ENCODE data around the gene PDZD4.

Gene PDZD4

GRCh38 chrX:153786669-153787068, 43.7 kb downstream of the PDZD4 start:
- no peak for DNase-seq (ENCODE audit: low read depth)

DNA sequence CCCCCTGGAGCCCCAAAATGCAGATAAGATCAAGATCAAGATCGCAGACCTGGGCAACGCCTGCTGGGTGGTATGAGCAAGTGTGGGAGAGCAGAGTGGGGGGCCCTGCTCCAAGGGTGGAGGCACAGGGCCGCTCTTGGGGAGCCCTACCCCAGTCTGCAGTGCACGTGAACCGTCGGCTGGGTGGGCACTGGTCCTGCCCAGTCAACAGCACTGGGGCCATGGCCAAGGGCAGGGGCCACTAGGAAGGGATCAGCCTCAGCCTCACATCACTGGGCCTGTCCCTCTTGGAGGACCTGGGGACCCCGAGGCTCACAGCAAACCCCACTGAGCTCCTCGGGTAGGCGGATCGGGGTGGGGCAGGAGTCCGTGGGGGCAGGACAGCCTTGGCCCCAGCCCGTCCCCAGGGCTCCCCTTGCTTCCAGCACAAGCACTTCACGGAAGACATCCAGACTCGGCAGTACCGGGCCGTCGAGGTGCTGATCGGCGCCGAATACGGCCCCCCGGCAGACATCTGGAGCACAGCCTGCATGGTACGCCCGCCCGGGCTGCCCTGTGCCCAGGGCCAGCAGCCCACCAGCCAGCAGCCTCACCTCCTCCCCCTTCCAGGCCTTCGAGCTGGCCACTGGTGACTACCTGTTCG, 45.9 kb downstream of the PDZD4 start:
- DNase-seq (ENCODE audit: low read depth), result no peak

- no peak for DNase-seq (ENCODE audit: low read depth)
Observed at GRCh38 chrX:153783378-153784013, 46.8 kb downstream of the PDZD4 start.

GRCh38 chrX:153782871-153783270, 47.5 kb downstream of the PDZD4 start:
- no peak for DNase-seq (ENCODE audit: low read depth)

DNA sequence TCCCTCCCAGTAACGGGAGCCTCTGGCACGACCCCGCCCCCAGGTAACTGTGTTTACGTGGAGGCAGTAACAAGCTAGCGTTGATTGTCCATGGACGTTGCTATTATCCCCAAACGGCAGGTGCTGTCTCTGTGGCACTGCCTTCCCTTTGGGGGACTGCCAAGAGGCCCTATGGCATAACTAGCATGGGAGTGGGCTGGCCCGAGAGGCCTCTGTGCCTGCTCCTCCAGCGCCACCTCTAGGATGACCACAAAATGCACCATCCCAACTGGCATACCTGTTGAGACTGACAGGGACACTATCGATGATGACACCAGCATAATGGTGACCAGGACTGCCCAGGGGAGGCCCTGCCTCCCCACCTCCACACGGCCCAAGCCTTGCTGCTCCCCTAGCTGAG, 48.0 kb downstream of the PDZD4 start:
- DNase-seq (ENCODE audit: low read depth), result no peak

- no peak for DNase-seq (ENCODE audit: low read depth)
Observed at GRCh38 chrX:153781428-153782047, 48.8 kb downstream of the PDZD4 start.

GRCh38 chrX:153780678-153781427, 49.5 kb downstream of the PDZD4 start, which contains the start of gene SRPK3:
Gene SRPK3 (plus strand): TSS chrX:153781041. CDS start chrX:153781087, 46 bp downstream.
- DNase-seq (ENCODE audit: low read depth), result no peak

GRCh38 chrX:153779891-153780677, 50.3 kb downstream of the PDZD4 start:
- DNase-seq (ENCODE audit: low read depth), result no peak

DNA sequence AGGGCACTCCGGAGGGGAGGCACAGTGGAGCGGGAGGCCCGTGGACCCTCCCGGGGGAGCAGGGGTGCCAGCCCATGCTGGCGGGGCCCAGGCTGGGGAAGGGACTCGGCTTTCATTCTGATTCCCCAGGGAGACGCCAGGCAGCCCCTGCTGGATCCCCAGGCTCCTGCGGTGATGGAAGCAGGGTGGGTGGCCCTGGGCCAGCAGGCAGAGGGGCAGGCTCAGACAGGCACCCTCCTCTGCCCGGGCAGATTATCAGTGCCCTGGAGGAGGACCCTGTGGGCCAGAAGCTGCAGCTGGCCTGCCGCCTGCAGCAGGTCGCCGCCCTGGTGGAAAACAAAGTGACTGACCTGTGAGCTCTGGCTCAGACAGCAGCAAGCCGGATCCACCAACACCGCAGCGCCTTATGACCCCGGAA, 51.7 kb downstream of the PDZD4 start:
- no peak for DNase-seq (ENCODE audit: low read depth)

DNA sequence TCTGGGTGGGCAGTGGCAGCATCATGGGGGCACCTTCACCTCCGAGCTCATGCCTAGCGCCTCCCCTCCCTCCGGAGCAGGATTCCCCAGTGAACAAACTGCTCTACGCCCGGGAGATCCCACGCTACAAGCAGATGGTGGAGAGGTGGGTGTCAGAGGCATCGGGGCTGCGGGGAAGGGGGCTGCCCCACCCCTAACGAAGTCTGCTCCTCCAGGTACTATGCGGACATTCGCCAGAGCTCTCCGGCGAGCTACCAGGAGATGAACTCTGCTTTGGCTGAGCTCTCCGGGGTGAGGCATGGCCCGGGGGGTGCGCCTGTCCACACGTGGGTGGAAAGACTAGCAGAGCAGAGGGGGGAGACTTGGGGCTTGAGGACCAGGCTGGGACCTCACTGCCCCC, 52.2 kb downstream of the PDZD4 start:
- no peak for DNase-seq (ENCODE audit: low read depth)

DNA sequence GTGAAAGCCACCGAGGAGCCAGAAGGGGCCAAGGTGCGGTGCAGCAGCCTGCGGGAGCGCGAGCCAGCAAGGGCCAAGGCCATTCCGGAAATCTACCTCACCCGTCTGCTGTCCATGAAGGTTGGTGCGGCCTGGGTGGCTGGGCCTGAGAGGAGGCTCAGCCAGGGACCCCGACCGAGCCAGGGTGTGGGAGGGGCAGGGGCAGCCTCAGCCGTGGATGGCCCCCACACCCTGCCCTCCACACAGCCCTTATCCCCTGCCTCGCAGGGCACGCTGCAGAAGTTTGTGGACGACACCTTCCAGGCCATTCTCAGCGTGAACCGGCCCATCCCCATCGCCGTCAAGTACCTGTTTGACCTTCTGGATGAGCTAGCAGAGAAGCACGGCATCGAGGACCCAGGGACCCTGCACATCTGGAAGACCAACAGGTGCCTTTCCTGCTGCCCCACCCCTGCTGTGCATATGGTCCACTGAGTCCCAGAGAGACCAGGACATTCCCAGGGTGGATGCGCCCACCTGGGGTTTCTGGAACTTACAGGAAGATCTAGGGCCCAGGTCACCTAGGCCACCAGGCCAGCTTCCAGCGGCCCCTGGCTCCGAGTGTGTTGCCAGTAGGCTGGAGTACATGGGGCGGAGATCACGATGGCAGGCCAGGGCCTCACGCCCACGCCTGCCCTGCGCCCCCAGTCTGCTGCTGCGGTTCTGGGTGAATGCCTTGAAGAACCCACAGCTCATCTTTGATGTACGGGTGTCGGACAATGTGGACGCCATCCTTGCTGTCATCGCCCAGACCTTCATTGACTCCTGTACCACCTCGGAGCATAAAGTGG, 52.9 kb downstream of the PDZD4 start:
- no peak for DNase-seq (ENCODE audit: low read depth)

GRCh38 chrX:153776611-153777045, 53.7 kb downstream of the PDZD4 start:
- no peak for DNase-seq (ENCODE audit: low read depth)

DNA sequence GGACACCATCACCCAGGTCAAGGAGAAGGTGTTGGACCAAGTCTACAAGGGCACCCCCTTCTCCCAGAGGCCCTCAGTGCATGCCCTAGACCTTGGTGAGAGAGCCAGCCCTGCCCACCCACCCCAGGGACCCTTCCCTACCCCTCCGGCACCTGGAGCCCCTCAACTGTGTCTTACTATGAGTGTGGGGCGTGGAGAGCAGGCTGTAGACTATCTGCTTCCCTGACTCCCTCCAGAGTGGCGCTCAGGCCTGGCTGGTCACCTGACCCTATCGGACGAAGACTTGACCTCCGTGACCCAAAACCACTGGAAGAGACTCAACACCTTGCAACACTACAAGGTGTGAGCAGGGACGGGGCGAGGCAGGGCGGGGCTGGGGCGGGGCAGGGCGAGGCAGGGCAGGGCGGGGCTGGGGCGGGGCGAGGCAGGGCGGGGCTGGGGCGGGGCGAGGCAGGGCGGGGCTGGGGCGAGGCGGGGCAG, 54.2 kb downstream of the PDZD4 start:
- DNase-seq (ENCODE audit: low read depth), result no peak

DNA sequence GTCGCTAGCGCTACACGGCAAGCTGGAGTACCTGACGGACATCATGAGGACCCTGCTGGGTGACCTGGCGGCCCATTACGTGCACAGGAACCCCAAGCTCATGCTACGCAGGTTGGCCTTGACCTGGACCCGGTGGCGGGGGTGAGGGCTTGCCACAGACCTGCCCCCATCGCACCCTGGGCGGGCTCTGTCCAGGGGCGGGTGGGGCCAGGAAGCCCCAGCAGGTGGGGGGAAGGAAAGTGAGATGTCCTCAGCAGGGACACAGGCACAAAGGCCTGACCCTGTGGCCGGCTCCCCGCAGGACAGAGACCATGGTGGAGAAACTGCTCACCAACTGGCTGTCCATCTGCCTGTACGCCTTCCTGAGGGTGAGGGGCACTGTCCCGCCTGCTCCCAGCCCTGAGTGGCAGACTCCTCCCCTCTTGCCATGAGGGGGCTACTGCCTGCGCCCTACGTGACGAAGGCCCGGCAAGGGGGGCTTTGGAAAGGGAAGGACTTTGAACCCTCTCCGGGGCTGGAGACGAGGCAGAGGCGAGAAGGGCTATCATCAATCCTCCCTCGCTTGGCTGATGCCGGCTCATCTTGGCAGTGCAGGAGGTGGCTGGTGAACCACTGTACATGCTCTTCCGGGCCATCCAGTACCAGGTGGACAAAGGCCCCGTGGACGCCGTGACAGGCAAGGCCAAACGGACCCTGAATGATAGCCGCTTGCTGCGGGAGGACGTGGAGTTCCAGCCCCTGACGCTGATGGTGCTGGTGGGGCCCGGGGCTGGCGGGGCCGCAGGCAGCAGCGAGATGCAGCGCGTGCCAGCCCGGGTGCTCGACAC, 54.8 kb downstream of the PDZD4 start:
- DNase-seq (ENCODE audit: low read depth), result no peak

DNA sequence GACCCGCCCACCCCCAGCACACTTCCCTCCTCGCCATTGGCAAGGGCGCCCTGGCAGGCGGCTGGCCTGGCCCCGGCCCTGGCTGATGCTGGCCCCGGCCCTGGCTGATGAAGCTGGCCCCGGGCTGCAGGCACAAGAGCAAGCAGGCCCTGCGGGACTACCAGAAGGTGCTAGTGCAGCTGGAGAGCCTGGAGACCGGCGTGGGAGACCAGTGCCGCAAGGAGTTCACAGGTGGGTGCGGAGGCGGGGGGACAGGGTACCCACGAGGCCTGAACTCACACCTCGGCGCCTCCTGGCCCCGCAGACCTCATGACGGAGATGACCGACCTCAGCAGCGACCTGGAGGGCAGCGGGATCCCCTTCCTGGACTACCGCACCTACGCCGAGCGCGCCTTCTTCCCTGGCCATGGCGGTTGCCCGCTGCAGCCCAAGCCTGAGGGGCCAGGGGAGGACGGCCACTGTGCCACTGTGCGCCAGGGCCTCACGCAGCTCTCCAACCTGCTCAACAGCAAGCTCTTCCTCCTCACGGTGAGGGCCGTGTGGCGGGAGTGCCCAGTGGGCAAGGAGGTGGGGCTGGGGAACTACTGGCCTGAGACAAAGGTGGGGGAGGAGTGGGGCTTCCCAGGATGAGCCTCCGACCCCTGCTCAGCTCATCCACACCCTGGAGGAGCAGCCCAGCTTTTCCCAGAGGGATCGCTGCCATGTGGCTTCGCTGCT, 55.6 kb downstream of the PDZD4 start:
- no peak for DNase-seq (ENCODE audit: low read depth)

DNA sequence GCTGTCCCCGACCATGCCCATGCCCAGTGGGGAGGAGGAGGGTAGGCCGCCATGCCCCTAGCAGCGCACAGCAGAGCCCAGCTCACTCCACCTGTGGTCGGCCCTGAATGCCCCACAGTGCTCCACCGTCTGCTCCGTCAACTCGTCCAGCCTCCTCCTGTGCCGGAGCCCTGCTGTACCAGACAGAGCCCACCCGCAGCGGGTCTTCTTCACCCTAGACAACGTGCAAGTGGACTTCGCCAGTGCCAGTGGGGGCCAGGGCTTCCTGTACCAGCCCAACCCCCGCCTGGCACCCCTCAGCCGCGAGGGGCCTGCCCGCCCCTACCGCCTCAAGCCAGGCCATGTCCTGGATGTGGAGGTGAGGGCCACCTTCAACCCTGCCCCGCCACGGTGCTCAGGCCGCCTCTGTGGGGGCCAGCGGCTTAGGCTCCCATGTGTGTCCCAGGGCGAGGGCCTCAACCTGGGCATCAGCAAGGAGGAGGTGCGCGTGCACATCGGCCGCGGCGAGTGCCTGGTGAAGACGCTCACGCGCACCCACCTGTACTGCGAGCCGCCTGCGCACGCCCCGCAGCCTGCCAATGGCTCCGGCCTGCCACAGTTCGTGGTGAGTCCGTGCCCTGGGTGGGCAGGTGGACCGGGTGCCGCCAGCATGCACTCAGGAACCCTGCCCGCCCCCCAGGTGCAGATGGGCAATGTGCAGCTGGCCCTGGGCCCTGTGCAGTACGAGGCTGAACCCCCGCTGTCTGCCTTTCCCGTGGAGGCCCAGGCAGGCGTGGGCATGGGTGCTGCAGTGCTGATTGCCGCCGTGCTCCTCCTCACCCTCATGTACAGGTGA, 56.4 kb downstream of the PDZD4 start:
- DNase-seq (ENCODE audit: low read depth), result no peak

GRCh38 chrX:153773218-153773611, 57.1 kb downstream of the PDZD4 start:
- DNase-seq (ENCODE audit: low read depth), result no peak

Measured in activated T-cell treated with anti-CD3 and anti-CD28 coated beads for 1 hour (primary cell).